GM18907 (cell line): ENCODE results near the gene WIPF2.

ENCODE experiments used
- ATAC-seq: cut with Tn5 transposase; IDR thresholded peaks from one replicate; pipeline ENCODE4 v1.9.1; 2021; ENCODE audit warnings: mild to moderate bottlenecking, moderate library complexity; ENCODE audit not compliant: unreplicated experiment

WIPF2 gene

DNA sequence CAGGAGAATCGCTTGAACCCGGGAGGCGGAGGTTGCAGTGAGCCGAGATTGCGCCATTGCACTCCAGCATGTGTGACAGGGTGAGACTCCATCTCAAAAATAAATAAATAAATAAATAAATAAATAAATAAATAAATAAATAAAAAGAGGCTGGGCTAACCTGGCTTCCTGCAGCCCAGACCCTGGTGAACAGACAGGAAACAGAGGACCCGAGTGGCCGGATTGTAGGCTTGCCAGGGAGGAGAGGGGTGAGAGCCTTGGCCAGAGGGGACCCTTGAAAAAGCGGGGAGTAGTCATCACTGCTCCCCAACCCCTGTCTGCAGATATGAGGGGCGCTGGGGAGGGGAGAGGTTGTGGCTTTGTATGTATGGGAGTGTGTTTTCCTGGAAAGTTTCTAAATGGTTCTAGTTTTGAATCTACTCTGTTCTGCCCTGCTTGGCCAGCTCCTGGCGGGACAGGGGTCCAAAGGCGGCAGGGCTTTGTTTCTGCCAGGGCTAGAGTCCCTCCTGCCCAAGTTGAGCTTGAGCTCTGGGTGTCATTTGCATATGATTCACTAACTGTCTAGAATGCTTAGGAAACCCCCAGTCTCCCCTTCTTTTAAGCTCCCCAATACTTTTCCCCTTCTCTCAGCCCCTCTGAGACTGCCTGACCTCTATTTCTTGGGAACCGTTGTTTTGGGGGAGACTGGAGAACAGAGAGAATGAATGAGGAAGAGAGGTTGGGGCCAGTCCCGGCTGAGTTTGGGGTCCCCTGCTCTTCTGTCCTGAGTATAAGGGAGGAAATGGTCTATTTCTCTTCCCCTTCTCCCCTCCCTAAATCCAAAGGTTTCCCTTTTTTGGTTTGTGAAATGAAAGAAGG lies 106.3 kb downstream of the WIPF2 start:
- ATAC-seq: no peak

DNA sequence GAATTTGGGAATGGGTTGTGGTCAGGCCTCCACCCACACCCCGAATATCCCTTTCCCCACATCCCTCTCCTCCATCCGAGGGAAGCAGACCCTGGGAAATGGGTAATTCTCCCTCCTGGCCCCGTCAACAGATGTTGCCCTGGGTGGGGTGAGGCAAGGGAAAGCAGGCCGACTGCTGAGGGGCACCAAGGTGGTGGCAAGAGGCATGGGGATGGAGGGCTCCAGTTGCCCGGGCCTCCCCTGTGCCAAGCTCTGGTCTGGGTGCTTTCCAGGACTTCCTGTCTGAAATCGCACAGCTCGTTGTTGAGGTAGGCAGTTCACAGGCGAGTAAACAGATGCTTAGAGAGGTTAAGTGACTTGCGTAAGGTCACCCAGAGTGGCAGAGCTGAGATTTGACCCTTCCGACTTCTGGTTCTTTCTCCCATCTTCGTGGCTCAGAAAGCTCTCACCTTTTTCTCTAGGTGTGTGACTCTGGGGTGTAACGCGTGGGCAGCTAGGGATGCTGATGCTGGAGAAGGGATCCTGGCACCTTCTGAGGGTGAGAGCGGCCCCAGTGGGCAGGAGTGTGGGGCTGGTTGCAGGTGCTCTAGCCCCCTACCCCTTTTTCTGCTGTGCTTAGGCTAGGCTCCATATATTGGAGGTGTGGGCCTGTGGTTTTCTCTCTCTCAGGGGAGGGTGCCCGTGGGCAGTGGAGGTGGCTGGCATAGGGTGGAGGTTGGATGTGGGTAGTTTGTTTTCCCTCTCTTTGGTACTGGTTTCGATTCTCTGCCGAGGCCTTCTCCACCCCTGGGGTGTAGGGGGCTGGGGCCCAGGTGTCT lies 107.1 kb downstream of the WIPF2 start:
- peak; percentile 23 for ATAC-seq

DNA sequence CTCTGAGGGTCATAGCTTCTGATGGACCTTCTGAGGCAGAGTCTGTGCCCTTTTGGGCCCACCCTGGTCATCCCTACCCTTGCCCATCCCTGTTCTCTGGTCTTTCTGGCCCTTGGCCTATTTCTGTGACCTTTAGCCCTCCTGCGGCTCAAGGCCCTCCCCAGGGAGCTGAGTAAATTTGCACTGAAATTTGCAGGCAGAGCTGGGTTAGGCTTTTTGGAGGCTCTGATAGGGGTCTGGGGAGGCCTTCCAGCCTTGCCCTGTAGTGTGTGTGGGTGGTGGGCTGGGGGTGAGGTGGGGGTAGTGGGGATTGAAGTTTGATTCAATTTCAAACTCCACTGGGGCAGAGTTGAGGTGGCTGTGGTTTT lies 107.7 kb downstream of the WIPF2 start:
- ATAC-seq: no peak

DNA sequence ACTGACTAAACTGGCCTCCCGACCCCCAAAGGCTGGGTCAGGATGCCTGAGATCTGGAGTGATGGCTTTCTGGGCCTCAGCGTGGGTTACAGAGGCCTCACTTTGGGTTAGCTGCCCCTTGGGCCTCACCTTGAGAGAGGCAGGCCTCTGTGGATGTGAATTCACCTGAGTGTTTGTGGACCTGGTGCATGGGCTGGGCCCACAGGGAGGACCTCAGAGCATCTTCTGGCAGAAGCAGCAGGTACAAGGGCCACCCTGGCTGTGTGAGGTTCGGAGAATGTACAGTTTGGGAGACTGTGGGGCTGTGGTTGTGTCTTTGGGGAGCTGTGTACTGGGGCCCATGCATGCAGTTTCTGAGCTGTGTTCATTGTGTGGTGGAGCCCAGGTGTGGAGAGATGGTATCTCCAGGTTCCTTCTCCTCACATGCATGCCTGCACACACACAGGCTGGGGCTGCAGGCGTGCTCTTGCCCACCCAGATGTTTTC lies 108.2 kb downstream of the WIPF2 start:
- ATAC-seq: no peak

DNA sequence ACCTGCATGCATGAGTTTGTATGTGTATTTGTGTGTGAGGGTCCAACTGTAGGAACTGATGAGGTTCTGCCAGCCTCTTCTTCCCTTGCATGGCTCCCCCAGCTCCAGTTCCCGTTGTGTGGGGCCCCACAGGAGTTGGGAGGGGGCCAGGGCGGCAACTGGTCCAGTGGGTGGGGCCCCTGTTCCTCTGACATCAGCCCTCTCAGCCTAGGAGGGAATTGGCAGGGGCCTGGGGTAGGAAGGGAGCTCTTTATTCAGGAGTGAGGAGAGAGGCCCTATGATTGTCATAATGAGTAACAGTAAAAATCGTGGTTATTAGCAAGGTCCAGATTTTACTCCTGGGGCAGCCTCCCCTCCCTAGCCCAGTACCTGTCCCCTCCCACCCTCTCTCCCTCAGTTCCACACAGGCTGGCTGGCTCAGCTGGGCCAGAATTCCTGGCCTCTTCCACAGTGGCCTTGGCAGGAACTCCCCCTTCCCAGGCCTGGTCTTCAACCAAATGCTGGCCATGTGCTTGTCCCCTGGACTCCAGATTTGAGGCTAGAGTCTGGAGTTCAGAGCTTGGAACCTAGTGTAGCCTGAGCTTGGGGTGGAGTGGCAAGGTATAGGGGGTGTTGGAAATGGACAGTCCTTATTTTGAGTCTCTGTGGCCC lies 108.8 kb downstream of the WIPF2 start:
- ATAC-seq: no peak

DNA sequence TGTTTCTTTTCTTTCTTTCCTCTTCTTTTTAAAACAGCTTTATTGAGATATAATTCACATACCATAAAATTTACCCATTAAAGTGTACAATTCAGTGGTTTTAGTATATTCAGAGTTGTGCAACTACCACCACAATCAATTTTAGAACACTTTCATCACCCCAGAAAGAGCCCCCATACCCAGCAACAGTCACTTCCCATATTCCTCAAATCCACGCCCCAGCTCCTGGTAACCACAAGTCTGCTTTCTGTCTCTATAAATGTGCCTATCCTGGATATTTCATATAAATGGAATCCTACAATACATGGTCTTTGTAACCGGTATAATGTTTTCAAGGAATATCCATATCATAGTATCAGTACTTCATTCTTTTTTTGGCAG lies 109.3 kb downstream of the WIPF2 start:
- no peak for ATAC-seq

DNA sequence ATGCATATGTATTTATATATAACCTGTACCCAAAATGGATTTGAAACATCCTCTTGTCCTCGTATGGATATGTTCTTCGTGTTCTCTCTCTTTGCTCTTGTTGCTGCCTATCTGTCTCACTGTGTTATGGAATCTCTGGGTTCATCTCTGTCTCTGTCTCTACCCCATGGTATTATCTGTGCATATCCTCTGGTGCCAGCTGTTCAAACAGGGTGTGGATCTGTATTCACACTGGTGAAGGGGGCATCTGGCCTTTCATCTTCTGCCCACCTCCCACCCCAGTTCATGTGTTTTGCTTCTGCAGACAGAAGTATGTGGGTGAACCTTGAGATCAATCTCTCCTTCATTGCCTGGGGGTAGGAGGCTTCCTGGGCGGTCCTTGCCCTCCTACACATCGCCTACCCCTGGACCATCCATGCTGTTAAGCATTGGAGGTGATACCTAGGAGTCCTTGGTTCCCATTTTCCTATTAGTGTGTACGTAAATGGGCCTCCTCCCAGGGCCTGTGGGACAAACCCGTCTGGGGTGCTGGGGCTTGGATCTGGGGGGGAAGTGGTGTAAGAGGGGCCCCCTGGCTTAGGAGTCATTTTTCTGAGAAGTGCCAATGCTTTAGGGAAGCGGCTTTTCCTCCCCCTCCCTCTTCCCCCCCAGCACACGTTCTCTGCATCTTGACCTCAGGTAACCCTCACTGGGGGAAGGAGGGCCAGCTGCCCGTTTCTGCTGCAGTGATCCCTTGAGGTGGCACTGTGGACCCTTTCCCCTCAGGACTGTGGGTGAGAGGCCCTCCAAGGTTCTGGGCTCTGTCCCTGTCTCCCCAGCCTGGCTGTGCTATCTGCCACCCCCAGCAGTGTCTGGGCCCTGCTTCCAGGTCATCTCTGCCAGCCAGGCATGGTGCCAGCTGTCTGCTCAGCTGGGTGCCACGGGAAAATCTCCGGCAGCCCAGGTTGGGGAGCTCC lies 111.0 kb downstream of the WIPF2 start:
- no peak for ATAC-seq

DNA sequence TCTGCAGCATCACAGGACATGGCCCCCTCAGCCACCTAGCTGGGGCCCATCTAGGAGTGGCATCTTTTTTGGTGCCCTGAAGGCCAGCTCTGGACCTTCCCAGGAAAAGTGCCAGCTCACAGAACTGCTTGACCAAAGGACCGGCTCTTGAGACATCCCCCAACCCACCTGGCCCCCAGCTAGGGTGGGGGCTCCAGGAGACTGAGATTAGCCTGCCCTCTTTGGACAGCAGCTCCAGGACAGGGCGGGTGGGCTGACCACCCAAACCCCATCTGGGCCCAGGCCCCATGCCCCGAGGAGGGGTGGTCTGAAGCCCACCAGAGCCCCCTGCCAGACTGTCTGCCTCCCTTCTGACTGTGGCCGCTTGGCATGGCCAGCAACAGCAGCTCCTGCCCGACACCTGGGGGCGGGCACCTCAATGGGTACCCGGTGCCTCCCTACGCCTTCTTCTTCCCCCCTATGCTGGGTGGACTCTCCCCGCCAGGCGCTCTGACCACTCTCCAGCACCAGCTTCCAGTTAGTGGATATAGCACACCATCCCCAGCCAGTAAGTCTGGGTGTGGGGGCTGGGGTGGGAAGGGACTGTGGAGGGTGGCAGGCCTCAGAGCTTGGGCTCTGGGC lies 111.9 kb downstream of the WIPF2 start:
- ATAC-seq: no peak

DNA sequence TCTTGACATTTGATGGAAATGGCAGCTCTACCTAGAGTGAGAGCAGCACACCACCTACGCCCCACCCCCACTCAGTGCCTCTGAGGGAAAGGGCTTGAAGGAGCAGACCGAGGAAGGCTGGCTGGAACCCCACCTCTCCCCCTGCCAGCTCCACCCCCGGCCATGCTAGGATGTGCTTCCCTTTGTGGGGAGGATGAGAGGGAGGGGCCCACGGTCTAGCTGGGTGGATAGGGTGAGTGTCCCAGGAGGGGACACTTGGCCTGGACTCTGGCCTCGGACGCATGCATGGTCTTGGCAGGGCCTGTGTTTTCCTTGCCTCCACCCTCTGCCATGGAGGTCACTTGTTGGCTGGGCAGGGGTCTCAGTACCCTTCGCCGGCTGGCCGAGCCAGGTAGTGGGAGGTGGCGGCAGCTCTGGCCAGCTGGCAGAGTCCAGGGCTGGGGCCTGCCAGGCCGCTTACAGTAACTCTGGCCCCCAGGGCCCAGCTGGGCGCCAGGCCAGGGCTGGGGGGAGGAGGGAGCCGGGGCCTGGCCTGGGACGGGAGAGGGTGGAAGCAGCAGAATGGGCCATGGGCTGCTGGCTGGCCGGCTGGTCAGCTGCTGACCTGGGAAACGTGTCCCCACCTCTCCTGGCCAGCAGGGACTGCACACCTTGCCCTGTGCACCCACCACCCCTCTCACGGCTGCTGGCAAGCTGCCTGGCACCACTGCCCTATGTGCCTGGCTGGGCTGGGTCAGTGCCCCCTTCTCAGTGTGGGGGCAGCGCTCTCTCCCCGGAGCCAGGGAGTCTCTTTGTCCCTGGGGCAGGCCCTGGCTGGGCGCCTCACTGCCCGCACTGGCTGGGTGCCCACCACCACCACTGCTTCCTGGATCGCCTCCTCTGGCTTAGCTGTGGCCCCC lies 112.9 kb downstream of the WIPF2 start:
- ATAC-seq: no peak
